HEK293 (cell line): ENCODE results near the gene NTN3.
A peak's percentile ranks its signal among the peaks of the same experiment; 100 is the strongest.

Source experiments
- KLF1 ChIP-seq: fragments of 450-650 bp; formaldehyde crosslinking; IDR thresholded peaks from 2 replicates; pipeline ENCODE4 v1.5.1; 2016; ENCODE audit warnings: missing biosample characterization, missing genetic modification characterization
- YY1 ChIP-seq: fragments of 450-650 bp; formaldehyde crosslinking; IDR thresholded peaks from 2 replicates; pipeline ENCODE4 v1.5.1; 2018; ENCODE audit warnings: missing biosample characterization, missing genetic modification characterization
- ZNF132 ChIP-seq: fragments of 450-650 bp; formaldehyde crosslinking; IDR thresholded peaks from 2 replicates; pipeline ENCODE4 v1.5.1; 2017; ENCODE audit warnings: missing biosample characterization, missing genetic modification characterization, borderline replicate concordance
- ZNF138 ChIP-seq: fragments of 450-650 bp; formaldehyde crosslinking; IDR thresholded peaks from 2 replicates; pipeline ENCODE4 v1.5.1; 2016; ENCODE audit warnings: missing biosample characterization, missing genetic modification characterization, borderline replicate concordance
- ZNF202 ChIP-seq: fragments of 450-650 bp; formaldehyde crosslinking; IDR thresholded peaks from 2 replicates; pipeline ENCODE4 v1.5.1; 2016; ENCODE audit warnings: missing biosample characterization, missing genetic modification characterization, borderline replicate concordance
- ZNF433 ChIP-seq: fragments of 450-650 bp; formaldehyde crosslinking; IDR thresholded peaks from 2 replicates; pipeline ENCODE4 v1.5.1; 2016; ENCODE audit warnings: missing biosample characterization, missing genetic modification characterization, low read depth
- ZNF621 ChIP-seq: fragments of 450-650 bp; formaldehyde crosslinking; IDR thresholded peaks from 2 replicates; pipeline ENCODE4 v1.5.1; 2017; ENCODE audit warnings: missing biosample characterization, missing genetic modification characterization
- ZNF768 ChIP-seq: fragments of 450-650 bp; formaldehyde crosslinking; IDR thresholded peaks from 2 replicates; pipeline ENCODE4 v1.5.1; 2018; ENCODE audit warnings: missing biosample characterization, mild to moderate bottlenecking, missing genetic modification characterization
- TF ChIP-seq, protein P1 (sequence below): fragments of 450-650 bp; formaldehyde crosslinking; IDR thresholded peaks from 2 replicates; pipeline ENCODE4 v1.5.1; 2016; ENCODE audit warnings: missing biosample characterization, missing genetic modification characterization
- TF ChIP-seq, protein P2 (sequence below): fragments of 450-650 bp; formaldehyde crosslinking; IDR thresholded peaks from 2 replicates; pipeline ENCODE4 v1.5.1; 2016; ENCODE audit warnings: missing biosample characterization, missing genetic modification characterization
- TF ChIP-seq, protein P3 (sequence below): fragments of 450-650 bp; formaldehyde crosslinking; IDR thresholded peaks from 2 replicates; pipeline ENCODE4 v1.5.1; 2016; ENCODE audit warnings: missing biosample characterization, missing genetic modification characterization, low read depth

GRCh38 chr16:2505695-2506094 is 34.6 kb downstream of the NTN3 start:
- TF ChIP-seq, protein P1, sequence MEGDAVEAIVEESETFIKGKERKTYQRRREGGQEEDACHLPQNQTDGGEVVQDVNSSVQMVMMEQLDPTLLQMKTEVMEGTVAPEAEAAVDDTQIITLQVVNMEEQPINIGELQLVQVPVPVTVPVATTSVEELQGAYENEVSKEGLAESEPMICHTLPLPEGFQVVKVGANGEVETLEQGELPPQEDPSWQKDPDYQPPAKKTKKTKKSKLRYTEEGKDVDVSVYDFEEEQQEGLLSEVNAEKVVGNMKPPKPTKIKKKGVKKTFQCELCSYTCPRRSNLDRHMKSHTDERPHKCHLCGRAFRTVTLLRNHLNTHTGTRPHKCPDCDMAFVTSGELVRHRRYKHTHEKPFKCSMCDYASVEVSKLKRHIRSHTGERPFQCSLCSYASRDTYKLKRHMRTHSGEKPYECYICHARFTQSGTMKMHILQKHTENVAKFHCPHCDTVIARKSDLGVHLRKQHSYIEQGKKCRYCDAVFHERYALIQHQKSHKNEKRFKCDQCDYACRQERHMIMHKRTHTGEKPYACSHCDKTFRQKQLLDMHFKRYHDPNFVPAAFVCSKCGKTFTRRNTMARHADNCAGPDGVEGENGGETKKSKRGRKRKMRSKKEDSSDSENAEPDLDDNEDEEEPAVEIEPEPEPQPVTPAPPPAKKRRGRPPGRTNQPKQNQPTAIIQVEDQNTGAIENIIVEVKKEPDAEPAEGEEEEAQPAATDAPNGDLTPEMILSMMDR: no peak
- no peak for TF ChIP-seq ZNF138 (tag by site-specific recombination)
- no peak for TF ChIP-seq ZNF433 (tag by site-specific recombination)
- no peak for TF ChIP-seq YY1
- 0 out of 2 replicates have a peak, but pooled peaks have one; percentile 9 for TF ChIP-seq KLF1 (tag by site-specific recombination)
- no peak for TF ChIP-seq ZNF621 (tag by site-specific recombination)
- TF ChIP-seq, protein P2, sequence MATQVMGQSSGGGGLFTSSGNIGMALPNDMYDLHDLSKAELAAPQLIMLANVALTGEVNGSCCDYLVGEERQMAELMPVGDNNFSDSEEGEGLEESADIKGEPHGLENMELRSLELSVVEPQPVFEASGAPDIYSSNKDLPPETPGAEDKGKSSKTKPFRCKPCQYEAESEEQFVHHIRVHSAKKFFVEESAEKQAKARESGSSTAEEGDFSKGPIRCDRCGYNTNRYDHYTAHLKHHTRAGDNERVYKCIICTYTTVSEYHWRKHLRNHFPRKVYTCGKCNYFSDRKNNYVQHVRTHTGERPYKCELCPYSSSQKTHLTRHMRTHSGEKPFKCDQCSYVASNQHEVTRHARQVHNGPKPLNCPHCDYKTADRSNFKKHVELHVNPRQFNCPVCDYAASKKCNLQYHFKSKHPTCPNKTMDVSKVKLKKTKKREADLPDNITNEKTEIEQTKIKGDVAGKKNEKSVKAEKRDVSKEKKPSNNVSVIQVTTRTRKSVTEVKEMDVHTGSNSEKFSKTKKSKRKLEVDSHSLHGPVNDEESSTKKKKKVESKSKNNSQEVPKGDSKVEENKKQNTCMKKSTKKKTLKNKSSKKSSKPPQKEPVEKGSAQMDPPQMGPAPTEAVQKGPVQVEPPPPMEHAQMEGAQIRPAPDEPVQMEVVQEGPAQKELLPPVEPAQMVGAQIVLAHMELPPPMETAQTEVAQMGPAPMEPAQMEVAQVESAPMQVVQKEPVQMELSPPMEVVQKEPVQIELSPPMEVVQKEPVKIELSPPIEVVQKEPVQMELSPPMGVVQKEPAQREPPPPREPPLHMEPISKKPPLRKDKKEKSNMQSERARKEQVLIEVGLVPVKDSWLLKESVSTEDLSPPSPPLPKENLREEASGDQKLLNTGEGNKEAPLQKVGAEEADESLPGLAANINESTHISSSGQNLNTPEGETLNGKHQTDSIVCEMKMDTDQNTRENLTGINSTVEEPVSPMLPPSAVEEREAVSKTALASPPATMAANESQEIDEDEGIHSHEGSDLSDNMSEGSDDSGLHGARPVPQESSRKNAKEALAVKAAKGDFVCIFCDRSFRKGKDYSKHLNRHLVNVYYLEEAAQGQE (tag by site-specific recombination): no peak
- TF ChIP-seq ZNF202 (tag by site-specific recombination): no peak
- TF ChIP-seq ZNF768: no peak
- TF ChIP-seq, protein P3, sequence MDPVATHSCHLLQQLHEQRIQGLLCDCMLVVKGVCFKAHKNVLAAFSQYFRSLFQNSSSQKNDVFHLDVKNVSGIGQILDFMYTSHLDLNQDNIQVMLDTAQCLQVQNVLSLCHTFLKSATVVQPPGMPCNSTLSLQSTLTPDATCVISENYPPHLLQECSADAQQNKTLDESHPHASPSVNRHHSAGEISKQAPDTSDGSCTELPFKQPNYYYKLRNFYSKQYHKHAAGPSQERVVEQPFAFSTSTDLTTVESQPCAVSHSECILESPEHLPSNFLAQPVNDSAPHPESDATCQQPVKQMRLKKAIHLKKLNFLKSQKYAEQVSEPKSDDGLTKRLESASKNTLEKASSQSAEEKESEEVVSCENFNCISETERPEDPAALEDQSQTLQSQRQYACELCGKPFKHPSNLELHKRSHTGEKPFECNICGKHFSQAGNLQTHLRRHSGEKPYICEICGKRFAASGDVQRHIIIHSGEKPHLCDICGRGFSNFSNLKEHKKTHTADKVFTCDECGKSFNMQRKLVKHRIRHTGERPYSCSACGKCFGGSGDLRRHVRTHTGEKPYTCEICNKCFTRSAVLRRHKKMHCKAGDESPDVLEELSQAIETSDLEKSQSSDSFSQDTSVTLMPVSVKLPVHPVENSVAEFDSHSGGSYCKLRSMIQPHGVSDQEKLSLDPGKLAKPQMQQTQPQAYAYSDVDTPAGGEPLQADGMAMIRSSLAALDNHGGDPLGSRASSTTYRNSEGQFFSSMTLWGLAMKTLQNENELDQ: no peak
- no peak for TF ChIP-seq ZNF132 (tag by site-specific recombination)
